DND-41 (cell line): ENCODE measurements around the gene HSF4.

ENCODE experiments used
- CTCF ChIP-seq: IDR thresholded peaks from 2 replicates; pipeline ENCODE4 v1.5.1; 2012; ENCODE audit warnings: borderline replicate concordance, low read length, moderate library complexity, mild to moderate bottlenecking; ENCODE audit not compliant: poor library complexity, severe bottlenecking; ENCODE audit errors: extremely low read depth
- EZH2 ChIP-seq: IDR thresholded peaks from 3 replicates; pipeline ENCODE4 v1.6.1; 2012; ENCODE audit warnings: borderline replicate concordance, low read depth, mild to moderate bottlenecking, moderate library complexity, low read length, inconsistent platforms; ENCODE audit not compliant: severe bottlenecking

- TF ChIP-seq CTCF (no peak), EZH2 (no peak)
Measured at GRCh38 chr16:67163164-67163998, 1.2 kb upstream of the HSF4 start.
